Inferior parietal cortex (tissue), 1 donor: Measurements from ENCODE around the gene ZDHHC13.
"Not testable (repeated sequence)": the region's sequence is repeated elsewhere in the genome, so short reads cannot be mapped to it uniquely, and the experiment has no call there.

Source experiments
- DNase-seq: peaks from one replicate; pipeline ENCODE4 v3.0.0-alpha.2; 2016; ENCODE audit errors: extremely low spot score

The ZDHHC13 gene

DNA sequence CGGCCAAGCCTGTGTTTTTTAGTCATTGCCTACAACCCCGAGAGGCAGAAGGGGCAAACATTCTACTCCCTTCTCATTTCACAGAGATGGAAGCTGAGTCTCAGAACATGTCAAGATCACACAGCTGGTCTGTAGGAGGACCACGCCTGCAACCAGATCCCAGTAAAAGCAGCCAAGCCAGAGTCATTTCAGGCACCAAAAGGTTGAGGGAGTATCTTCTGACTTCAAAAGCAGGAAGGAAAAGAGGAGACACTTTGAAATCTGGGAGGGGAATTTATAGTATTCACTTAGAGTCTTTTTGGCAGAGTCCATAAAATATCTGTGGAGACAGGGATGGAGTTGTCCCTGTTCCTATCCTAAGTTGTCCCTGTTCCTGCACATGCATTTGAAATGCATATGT is 17.9 kb upstream of the ZDHHC13 start:
- no peak for DNase-seq

- no peak for DNase-seq
Observed at GRCh38 chr11:19100885-19101284, 16.1 kb upstream of the ZDHHC13 start.

DNA sequence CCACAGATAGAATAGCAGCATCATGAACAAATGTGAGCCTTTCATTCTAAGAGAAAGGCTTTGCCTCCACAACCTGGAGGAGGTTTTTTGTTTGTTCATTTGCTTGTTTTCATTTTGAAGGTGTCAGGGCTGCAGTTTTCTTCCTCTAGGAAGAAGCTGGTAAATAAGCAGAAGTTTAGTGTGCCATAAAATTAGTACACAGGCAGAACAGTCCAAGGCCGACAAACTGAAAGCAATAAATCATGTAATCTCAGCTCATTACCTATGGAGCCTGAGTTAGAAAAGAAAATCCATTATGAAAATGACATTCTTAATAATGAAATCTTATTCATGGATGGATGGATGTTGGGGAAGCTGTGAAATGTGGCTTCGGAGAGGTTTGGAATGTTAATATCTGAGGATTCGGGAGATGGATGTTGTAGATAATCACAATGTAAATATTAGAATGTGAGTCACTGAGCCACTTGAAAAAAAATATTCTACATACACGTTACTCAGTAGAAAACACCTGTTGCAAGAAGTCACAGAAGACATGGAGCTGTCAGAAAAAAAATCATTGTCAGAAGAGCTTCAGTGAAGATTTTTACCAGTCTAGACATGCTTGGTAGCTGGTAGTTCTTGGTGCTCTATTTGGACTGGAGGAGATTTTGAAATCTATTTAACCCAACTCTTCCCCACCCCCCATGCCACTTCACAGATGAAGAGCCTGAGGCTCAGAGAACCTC is 15.0 kb upstream of the ZDHHC13 start:
- DNase-seq, result no peak

DNA sequence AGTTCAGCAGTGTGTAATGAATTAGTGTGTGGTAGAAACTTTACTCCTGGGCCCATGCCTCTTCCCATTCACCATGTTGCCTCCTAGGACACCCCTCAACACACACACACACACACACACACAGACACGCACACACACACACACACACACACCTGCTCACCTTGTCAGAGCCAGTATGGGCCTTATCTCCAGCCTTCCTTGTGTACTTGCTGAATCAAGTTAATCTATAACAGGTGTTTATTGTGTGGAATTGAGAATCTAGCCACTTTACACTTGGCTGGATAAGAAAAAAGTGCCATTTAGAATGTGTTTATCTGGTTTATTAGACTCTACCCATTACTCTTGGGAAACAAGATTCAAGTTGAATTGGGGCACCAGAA is 14.5 kb upstream of the ZDHHC13 start:
- DNase-seq, result no peak

DNA sequence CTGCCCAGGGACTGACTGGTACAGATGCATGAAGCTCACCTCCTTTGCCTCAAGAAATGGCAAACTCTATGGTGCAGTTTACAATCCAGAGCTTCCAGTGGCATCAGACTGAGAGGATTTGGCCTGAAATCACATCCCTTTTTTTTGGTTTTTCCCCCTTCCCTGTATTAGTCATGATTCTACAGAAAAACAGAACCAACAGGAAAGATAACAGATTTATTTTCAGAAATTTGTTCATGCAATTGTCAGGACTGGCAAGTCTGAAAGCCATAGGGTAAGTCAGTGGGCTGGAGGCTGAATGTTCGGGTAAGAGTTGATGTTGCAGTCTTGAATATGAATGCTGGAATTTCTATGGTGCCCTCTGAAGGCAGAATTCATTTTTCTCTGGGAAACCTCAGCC is 12.0 kb upstream of the ZDHHC13 start:
- DNase-seq, result no peak

GRCh38 chr11:19107125-19107524 is 9.8 kb upstream of the ZDHHC13 start:
- DNase-seq, result no peak

- DNase-seq, result peak; percentile 17
Observed at GRCh38 chr11:19110295-19110694, 6.7 kb upstream of the ZDHHC13 start.

- no peak for DNase-seq
Observed at GRCh38 chr11:19111809-19112208, 5.2 kb upstream of the ZDHHC13 start.

DNA sequence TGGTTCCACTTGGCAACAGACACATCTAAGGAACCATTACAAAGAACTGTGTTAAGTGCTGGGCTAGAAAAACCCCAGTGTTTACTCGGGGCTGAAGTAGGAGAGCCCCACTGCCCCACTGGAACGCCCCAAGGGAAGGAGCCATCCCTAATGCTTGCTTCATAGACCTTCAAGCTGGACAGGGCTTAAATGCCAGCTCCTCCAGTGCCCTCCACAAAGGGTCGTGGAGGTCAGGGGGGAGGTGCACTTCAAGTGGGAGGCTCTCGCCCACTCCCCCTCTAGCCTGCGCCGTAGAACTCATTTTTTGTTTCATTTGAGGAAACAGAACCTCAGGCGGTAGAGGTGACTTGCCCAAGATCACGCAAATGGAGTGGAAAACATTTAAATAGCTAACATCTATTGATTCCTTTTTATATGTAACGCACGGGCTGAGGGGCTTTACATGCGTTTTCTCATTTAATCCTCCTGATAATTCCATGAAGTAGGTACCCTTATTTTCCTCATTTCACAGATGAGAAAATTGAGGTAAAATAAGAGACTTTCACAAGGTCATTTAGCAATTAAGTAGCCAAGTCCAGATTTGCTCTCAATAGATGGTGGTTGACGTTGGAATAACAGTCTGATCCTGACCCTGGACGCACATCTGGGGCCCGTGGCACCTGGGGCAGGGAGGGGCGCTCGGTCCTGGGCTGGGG is 545 bp upstream of the ZDHHC13 start:
- DNase-seq, result no peak

DNA sequence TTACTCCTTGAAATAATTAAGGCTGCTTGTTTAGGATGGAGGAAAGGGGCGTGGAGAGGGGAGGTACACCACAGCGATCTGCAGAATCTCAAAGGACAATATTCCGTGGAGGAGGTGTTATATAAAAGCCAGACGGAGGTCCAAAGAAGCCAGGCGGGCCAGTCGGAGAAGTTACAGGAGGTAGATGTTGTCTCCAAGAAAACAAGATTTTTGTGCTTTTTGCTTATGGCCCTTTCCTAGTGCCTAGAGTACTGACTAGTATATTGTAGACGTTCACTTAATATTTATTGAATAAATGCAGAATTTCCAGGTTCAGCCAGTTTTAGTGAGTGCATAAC is 761 bp downstream of the ZDHHC13 start:
- DNase-seq, result peak; percentile 14

GRCh38 chr11:19121646-19122045 is 4.7 kb downstream of the ZDHHC13 start:
- no peak for DNase-seq

DNA sequence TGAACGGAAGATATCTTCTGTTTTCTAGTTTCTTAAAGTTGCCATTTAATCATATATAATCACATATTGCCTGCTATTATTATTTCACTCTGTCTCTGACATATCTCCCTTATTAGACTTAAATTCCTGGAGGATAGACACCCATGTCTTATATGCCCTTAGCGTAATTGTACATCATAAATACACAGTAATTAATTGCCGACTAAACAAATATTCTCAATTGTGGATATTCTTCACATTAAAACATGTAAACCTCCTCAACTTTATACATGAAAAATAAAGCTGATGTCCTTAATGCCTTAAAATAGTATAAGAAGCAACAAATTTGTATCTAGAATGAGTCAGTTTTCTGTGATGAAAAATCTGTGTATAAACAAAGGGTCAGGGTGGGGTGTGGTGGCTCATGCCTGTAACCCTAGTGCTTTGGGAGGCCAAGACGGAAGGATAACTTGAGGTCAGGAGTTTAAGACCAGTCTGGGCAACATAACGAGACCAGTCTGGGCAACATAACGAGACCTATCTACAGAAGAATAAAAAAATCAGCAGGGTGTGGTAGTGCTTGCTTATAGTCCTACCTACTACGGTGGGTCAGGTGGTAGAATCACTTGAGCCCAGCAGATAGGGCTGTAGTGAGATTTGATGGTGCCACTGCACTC is 6.1 kb downstream of the ZDHHC13 start:
- DNase-seq, result no peak

- not testable (repeated sequence) for DNase-seq
Observed at GRCh38 chr11:19126562-19127325, 9.8 kb downstream of the ZDHHC13 start.

DNA sequence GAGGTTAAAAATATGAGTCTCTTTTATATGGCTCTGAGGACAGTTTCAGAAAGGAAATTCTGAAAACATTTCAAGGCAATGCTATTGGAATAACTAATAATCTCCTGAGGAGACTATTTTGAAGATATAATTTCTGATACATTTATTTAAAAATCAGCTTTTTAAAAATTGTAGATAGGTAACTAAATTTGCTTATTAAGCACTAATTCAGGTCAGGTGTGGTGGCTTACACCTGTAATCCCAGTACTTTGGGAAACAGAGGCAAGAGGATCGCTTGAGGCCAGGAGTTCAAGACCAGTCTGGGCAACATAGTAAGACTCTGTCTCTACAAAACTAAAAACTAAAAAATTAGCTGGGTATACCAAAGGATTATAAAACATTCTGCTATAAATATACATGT is 17.0 kb downstream of the ZDHHC13 start:
- no peak for DNase-seq

- not testable (repeated sequence) for DNase-seq
Observed at GRCh38 chr11:19136884-19137283, 19.9 kb downstream of the ZDHHC13 start.

DNA sequence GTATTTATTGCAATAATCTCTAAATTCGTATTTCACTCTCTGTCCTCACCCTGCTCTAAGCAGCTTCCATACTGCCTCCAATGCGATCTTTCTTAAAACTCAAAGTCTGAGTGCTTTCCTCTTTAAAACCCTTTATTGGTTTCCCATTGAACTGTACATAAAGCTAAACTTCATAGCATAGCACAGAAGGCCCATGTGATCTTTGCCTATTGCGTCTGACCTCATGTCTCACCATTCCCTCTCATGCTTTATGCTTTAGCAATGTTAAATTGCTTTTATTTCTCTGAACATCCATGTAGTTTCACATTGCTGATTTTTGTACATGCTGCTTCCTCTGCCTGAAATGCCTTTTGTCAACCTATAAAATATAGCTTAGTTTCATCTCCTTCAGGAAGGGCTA is 28.4 kb downstream of the ZDHHC13 start:
- no peak for DNase-seq

DNA sequence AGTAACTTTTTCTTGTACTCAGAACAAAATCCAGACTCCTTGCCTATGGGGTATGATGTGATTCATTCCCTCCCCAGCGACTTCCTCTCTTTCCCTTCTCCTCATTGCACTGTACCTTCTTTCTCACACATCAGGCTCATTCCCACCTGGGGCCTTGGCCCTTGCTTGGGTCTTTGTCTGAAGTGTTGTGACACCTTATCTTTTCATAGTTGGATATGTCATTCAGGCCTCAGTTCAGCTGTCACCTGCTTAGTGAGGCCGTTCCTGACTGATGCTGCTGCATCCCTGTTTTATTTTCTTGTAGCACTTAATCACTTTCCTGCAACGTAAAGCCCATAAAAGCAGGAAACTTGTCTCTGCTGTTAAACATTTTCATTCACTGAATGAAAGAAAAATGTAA is 39.9 kb downstream of the ZDHHC13 start:
- DNase-seq, result no peak

DNA sequence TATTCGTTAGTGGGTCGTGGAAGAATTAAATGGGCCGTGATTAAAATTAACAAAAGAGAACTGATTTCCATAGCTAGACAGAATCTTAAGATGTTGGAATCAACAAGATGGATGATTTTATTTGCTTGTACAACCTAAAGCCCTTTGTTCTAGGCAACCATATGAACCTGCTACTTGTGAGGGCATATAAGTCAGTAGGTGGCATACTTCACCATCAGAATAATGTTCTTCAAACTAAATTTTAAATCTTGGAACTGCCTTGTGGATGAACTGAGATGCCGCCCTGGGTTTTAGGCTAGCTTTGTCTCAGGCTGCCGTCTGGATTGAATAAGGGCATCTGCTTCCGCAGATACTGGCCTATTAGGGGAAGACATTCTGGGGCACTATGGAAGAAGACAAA is 43.9 kb downstream of the ZDHHC13 start:
- no peak for DNase-seq

GRCh38 chr11:19161651-19162050 is 44.7 kb downstream of the ZDHHC13 start:
- no peak for DNase-seq

DNA sequence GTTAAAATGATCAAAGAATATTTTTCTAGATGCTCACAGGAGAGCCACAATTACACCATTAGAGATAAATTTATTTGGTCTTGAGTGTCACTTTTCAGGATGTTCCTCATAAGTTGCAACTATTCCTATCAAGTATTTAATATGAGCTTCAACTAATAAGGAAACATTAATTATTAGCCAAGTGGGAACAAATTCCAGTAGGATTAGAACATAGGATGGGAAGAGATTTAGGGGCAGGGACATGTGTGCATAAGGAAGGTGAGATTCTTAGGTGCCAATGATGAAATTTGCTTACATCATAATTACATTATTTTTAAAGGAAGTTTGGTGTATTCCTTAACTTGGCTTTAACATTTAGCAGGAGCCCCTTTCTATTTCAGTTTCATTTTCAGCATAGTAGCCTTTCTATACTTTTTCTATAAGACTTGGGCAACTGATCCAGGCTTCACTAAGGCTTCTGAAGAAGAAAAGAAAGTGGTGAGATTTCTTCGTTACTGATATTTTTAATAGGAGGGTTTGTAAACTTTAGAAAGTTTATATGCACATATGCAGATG is 46.1 kb downstream of the ZDHHC13 start:
- DNase-seq, result no peak

DNA sequence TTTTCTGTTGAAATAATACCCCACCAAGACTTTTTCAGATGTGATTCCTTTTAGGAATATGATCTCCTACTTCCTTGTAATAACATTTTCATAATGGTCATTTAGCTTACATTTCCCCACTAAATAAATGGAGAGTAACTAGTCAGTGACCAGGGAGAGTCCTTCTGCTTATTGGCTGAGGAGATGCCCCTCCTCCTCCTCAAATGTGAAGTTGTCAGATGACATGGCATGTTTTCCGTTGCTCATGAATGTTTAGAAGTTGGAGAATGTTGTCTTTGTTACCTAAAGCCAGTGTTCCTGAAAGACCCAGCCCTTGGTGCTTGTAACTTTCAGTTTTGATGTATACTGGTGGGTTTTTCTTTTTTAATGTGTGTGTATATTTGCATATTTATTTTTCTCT is 46.6 kb downstream of the ZDHHC13 start:
- no peak for DNase-seq

DNA sequence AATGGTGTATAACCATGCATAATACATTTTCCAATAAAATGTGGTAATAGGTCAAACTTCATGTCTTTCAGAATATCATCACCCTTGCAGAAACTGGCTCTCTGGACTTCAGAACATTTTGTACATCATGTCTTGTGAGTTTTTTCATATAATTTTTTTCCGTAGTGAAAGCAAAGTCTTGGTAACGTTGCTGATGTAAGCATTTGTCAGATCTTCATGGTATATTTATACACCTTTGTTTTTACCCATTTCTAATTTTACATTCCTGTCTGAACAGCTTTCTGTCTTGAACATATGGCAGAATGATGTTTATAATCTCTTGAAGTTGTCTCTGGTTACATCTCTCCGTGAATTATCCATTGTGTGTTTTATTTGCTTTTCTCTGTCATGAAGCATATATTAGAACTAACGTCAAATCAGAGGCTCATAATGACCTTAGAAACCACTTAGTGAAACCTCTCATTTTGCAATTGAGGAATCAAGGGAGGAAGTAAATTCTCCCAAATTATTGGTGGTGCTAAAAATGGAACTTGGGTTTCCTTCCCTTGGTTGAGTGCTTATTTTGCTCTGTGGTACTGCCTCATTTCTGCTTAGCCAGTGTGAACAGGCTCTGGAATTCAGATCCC is 47.4 kb downstream of the ZDHHC13 start:
- DNase-seq, result no peak
